PC-3 (cell line): ENCODE results near the gene MCM7. TPM values are rescaled to one million over a fixed set of nuclear protein-coding genes. Genes with fewer than 3 reads are reported as not detected.

Source experiments
- ATAC-seq: fragments of 200-7000 bp; cut with Tn5 transposase; 2 replicates; pipeline ENCODE4 v1.9.1; 2020; ENCODE audit warnings: mild to moderate bottlenecking, moderate library complexity
- BruUV-seq: library from RNA; stranded (reverse); fragments of 400-500 nt; replicated peaks from 2 replicates; lab custom pipeline; 2021; lab: Mats Ljungman, UMichigan
- CTCF ChIA-PET: fragments of 300-600 bp; sonication (Branson Sonifier 250); formaldehyde crosslinking; loops from one replicate; lab custom pipeline; 2022; ENCODE audit warnings: antibody characterized with exemption; lab: Charles Lee
- POLR2A ChIA-PET: fragments of 300-600 bp; sonication (Branson Sonifier 250); formaldehyde crosslinking; loops from one replicate; lab custom pipeline; 2022; ENCODE audit warnings: antibody characterized with exemption; ENCODE audit not compliant: unreplicated experiment; lab: Charles Lee
- DNase-seq: peaks from one replicate; pipeline ENCODE4 v3.0.0-alpha.2; 2015
- H2AFZ ChIP-seq: fragments of 300-600 bp; sonication (generic); 2 replicates; pipeline ENCODE4 v1.6.0; 2016; ENCODE audit warnings: antibody characterized with exemption, low read length
- H3F3A ChIP-seq: fragments of 300-600 bp; sonication (generic); one replicate; pipeline ENCODE4 v1.6.0; 2017; ENCODE audit warnings: antibody characterized with exemption, low read length, control low read depth, mild to moderate bottlenecking; ENCODE audit not compliant: unreplicated experiment
- H3K27ac ChIP-seq: fragments of 300-600 bp; sonication (generic); 2 replicates; pipeline ENCODE4 v1.5.1; 2016; ENCODE audit warnings: mild to moderate bottlenecking, low read length
- H3K27me3 ChIP-seq: fragments of 300-600 bp; sonication (generic); 2 replicates; pipeline ENCODE4 v1.6.1; 2016; ENCODE audit warnings: low read length, mixed read lengths
- H3K36me3 ChIP-seq: fragments of 300-600 bp; sonication (generic); 2 replicates; pipeline ENCODE4 v1.6.1; 2016; ENCODE audit warnings: low read depth, mixed run types, low read length, mixed read lengths
- H3K4me1 ChIP-seq: fragments of 300-600 bp; sonication (generic); 2 replicates; pipeline ENCODE4 v1.5.1; 2016; ENCODE audit warnings: low read length; ENCODE audit not compliant: insufficient read depth
- H3K4me2 ChIP-seq: fragments of 300-600 bp; sonication (generic); 2 replicates; pipeline ENCODE4 v1.6.0; 2016; ENCODE audit warnings: low read length
- H3K4me3 ChIP-seq: fragments of 300-600 bp; sonication (generic); 2 replicates; pipeline ENCODE4 v1.5.1; 2016; ENCODE audit warnings: mild to moderate bottlenecking, low read length, mixed read lengths
- H3K79me2 ChIP-seq: fragments of 300-600 bp; sonication (generic); 2 replicates; pipeline ENCODE4 v1.6.1; 2017; ENCODE audit warnings: low read length, mixed read lengths
- H3K9ac ChIP-seq: fragments of 300-600 bp; sonication (generic); 2 replicates; pipeline ENCODE4 v1.6.0; 2016; ENCODE audit warnings: mild to moderate bottlenecking, low read length
- H3K9me2 ChIP-seq: fragments of 300-600 bp; sonication (generic); replicated peaks from 2 replicates; pipeline ENCODE4 v1.6.1; 2016; ENCODE audit warnings: mixed run types, low read length, mixed read lengths
- H3K9me3 ChIP-seq: fragments of 300-600 bp; sonication (generic); 2 replicates; pipeline ENCODE4 v1.6.1; 2016; ENCODE audit warnings: low read length, mixed read lengths
- H4K20me1 ChIP-seq: fragments of 300-600 bp; sonication (generic); 2 replicates; pipeline ENCODE4 v1.6.1; 2016; ENCODE audit warnings: low read length, mixed read lengths
- CTCF ChIP-seq: fragments of 300-600 bp; sonication (generic); conservative IDR thresholded peaks from 2 replicates; pipeline ENCODE4 v1.5.1; 2017; ENCODE audit warnings: antibody characterized with exemption, low read depth, mild to moderate bottlenecking, low read length
- EZH2 ChIP-seq: fragments of 300-600 bp; sonication (generic); IDR thresholded peaks from one replicate; pipeline ENCODE4 v1.6.1; 2017; ENCODE audit warnings: antibody characterized with exemption, mild to moderate bottlenecking, low read length; ENCODE audit not compliant: unreplicated experiment
- EZH2phosphoT487 ChIP-seq: fragments of 300-600 bp; sonication (generic); IDR thresholded peaks from 2 replicates; pipeline ENCODE4 v1.6.1; 2018; ENCODE audit warnings: mild to moderate bottlenecking, antibody characterized with exemption, low read length, borderline replicate concordance
- intact Hi-C: fragments of 100-400 bp; cut with micrococcal nuclease; formaldehyde crosslinking; loops from 2 replicates; pipeline ENCODE4 v1.9.0; 2023
- total RNA-seq: library from RNA; depleted of rRNA; stranded (reverse); fragments of >200 nt; gene quantifications from 2 replicates; pipeline ENCODE4 v1.2.3, GENCODE V29; 2014

The MCM7 gene
- total RNA-seq, 1 experiment from 2014 or later, result 208 TPM

- Histone ChIP-seq H3K4me1 (peaks cover under 1% of the 10 kb centered on the region), H3K9me3 (peaks cover 18% of the 10 kb centered on the region), H3K4me2 (no peak overlapping the region), H3K4me3 (no peak overlapping the region), H2AFZ (no peak overlapping the region), H4K20me1 (0 out of 2 replicates have a peak, but pooled peaks cover 6% of the 10 kb centered on the region), H3K9ac (no peak overlapping the region), H3F3A (no peaks in the 10 kb centered on the region), H3K27me3 (no peaks in the 10 kb centered on the region), H3K36me3 (peaks cover 86% of the 10 kb centered on the region), H3K9me2 (no peaks in the 10 kb centered on the region), H3K79me2 (peaks cover 29% of the 10 kb centered on the region), H3K27ac (no peak overlapping the region)
- DNase-seq, result no peak
- BruUV-seq, result no TSS peak
- intact Hi-C loops, result no loop called here
- no peak for ATAC-seq
- CTCF ChIA-PET, result interaction anchor here (0.6 kb wide), 1 partner anchor 142 kb away, joined by 3 read pairs; no protein-coding TSS in a partner anchor
- POLR2A ChIA-PET, result no interaction called here
- no peak for TF ChIP-seq EZH2
- TF ChIP-seq EZH2phosphoT487, result no peak
- no peak for TF ChIP-seq CTCF
These were observed 26.4 kb downstream of the MCM7 start for GRCh38 chr7:100074841-100075240.

- H3K36me3 ChIP-seq, result peaks cover 74% of the 10 kb centered on the region
- no peaks in the 10 kb centered on the region for H4K20me1 ChIP-seq
- ChIA-PET POLR2A (no interaction called here), CTCF (no interaction called here)
- H3K4me3 ChIP-seq, result no peak overlapping the region
- no peaks in the 10 kb centered on the region for H3K9me2 ChIP-seq
- no peaks in the 10 kb centered on the region for H3K4me1 ChIP-seq
- intact Hi-C loops, result no loop called here
- H3F3A ChIP-seq, result no peaks in the 10 kb centered on the region
- no peak for TF ChIP-seq EZH2phosphoT487
- TF ChIP-seq CTCF, result no peak
- no peak for TF ChIP-seq EZH2
- peaks cover 18% of the 10 kb centered on the region for H3K9me3 ChIP-seq
- no peak overlapping the region for H3K4me2 ChIP-seq
- no TSS peak for BruUV-seq
- no peak overlapping the region for H3K9ac ChIP-seq
- H3K27me3 ChIP-seq, result no peaks in the 10 kb centered on the region
- no peak overlapping the region for H2AFZ ChIP-seq
- ATAC-seq, result no peak
- H3K27ac ChIP-seq, result no peak overlapping the region
- no peak for DNase-seq
- H3K79me2 ChIP-seq, result peaks cover 6% of the 10 kb centered on the region
These were observed 28.7 kb downstream of the MCM7 start for GRCh38 chr7:100072462-100072861.

GRCh38 chr7:100071018-100071723 is 30.0 kb downstream of the MCM7 start:
- Histone ChIP-seq H3K9me3 (peaks cover 18% of the 10 kb centered on the region), H3K79me2 (no peaks in the 10 kb centered on the region), H3K9me2 (no peaks in the 10 kb centered on the region), H3K36me3 (peaks cover 64% of the 10 kb centered on the region), H3F3A (no peaks in the 10 kb centered on the region), H4K20me1 (no peaks in the 10 kb centered on the region), H3K4me2 (no peak overlapping the region), H3K27ac (no peak overlapping the region), H3K4me1 (no peaks in the 10 kb centered on the region), H3K9ac (no peak overlapping the region), H3K4me3 (no peak overlapping the region; the same call in 1 of the 2 replicates), H2AFZ (no peak overlapping the region), H3K27me3 (no peaks in the 10 kb centered on the region)
- no peak for DNase-seq
- TF ChIP-seq EZH2phosphoT487, result no peak
- no peak for TF ChIP-seq CTCF
- TF ChIP-seq EZH2, result no peak
- ATAC-seq, result no peak
- BruUV-seq, result no TSS peak
- ChIA-PET CTCF (no interaction called here), POLR2A (interaction anchor here (0.6 to 0.7 kb wide), 2 partner anchors 15 to 25 kb away, joined by 3 to 4 read pairs; no protein-coding TSS in a partner anchor)
- intact Hi-C loops, result no loop called here
